Measurements from ENCODE around the gene CLSTN2.

The CLSTN2 gene

DNA sequence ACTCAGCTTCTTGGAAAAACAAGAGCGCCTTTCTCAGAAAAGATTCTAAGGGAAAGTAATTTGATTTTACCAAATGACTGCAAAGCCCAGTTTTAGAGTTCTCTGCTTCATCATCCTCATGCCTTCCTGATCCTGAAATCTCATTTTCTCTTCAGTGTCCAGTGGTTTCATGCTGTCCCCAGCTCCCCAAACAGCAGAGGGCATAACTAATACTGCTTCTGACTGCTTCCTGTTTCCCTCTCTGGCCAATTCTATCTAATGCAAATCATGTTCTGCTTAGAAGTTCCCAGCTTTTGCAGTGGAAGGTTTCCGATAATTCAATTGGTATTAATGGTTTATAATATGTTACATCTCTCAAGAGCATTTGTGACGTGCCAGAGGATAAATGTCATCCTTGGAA lies 161.1 kb downstream of the CLSTN2 start:
- no peak for DNase-seq (ENCODE audit: low spot score)

- no peak for DNase-seq (ENCODE audit: low spot score)
Measured at GRCh38 chr3:140097874-140098635, 163.1 kb downstream of the CLSTN2 start.

- DNase-seq (ENCODE audit: low spot score), result no peak
Measured at GRCh38 chr3:140100479-140100878, 165.5 kb downstream of the CLSTN2 start.

DNA sequence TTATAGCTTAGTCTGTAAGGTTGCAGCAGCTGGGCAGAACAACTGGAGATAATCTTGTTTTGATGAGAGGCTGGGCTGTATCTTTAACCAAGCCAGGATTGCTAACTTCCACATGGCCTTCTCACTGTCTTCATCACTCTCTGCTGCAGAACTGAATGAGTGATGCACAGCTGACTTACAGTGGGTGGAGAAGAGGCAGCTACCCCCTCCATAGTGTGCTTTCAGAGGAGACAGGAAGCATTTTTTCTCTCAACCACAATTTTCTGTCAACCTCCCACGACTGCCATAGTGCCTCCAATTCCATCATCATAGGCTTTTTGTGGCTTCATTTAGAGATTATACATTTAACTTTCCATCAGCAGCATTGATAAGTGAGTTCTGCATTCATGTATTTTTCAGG lies 168.2 kb downstream of the CLSTN2 start:
- DNase-seq (ENCODE audit: low spot score), result no peak

DNA sequence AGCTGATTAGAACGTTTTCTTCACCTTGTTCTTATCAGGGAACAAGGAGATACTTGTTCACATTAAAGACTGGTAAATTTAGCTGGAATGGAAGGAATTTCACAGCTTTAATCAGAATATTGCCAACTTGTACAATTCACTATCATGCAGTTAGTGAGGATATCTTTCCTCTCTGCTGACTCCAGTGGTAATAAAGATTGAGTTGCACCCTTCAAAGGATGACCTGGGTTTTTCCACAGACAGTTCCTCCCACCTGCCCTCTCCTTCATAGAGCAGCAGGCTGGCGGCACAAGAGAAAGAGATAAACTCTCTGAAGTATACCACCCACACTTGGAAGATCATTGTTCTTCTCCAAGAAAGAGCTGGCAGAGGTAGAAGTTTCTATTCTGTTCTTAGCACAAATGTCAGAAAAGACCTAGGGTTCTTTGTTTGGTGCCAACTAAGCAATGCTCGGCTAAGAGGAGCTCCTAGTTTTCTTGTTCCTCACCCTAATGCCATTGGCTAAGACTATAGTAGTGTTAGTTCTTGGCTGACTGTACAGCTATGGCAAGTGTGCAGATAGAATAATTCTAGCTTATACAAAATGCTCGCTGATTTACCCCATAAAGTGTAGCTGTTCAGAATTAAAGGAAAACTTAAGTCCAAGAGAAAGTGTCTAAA lies 169.1 kb downstream of the CLSTN2 start:
- no peak for DNase-seq (ENCODE audit: low spot score)

DNA sequence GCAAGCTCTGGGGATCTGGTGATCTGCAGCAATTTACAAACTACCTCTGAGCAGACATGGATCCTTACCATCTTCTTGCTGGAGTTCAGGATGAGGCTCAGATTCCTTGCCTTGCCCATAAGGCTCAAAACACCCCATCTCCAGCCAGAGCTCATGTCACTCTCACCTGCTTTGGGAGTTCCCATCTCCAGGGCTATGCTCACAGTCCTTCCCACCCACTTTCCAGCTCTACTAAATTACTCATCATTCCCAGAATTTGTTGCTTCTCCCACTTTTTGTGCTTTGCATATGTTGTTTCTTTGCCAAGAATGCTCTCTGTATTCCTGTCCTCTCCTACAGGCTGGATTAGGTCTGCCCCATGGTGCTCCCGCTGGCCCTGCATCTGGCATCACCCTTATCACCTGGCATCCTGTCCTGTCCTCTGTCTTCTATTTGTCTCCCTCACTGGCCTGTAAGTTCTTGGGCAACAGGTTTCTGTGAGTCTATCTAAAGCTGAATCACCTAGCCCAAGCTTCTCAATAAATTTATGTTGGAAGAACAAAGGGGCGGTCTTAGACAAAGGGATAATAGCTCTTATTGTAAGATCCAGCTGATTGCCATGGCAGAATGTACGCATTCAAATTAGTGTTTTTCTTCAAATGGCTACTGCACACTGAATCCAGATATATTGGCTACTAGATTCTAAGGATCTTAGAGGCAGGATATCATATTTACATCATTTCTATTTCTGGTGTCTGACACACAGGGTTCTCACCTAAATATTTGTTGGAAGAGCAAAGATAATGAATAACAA lies 179.2 kb downstream of the CLSTN2 start:
- no peak for DNase-seq (ENCODE audit: low spot score)

DNA sequence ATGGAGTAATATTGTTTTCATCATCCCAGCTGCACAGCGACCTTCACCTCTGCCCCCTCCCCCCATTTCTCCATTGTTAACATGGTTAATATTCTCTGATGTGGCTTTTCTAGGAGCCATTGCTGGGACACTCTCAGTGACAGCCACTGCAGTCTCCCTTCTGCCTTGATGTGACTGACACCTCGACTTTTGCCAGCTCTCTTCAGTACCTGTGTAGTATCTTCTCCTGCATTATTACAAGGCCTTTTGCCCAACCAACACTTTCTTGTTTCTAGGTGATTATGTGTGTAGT lies 179.8 kb downstream of the CLSTN2 start:
- DNase-seq (ENCODE audit: low spot score), result no peak

DNA sequence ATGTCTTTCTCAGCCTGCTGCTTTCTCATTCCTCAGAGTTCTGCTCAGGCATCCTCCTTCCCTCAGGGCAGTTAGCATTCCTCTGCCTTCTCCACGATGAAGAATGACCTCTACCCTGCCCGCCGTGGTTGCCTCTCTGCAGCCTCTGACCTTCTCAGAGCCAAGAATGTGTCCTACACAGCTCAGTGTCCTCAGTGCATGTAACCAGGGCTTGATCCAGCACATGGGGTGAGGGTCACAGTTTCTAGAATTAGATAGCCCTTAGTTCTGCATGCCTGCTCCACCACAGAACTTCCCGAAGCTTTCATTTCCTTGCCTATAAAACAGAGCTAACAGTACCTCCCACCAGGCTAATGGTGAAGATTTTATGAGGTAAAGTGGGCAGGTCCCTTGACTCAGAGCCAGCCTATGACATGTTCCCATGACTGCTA lies 182.1 kb downstream of the CLSTN2 start:
- peak; percentile 50 for DNase-seq (ENCODE audit: low spot score)

DNA sequence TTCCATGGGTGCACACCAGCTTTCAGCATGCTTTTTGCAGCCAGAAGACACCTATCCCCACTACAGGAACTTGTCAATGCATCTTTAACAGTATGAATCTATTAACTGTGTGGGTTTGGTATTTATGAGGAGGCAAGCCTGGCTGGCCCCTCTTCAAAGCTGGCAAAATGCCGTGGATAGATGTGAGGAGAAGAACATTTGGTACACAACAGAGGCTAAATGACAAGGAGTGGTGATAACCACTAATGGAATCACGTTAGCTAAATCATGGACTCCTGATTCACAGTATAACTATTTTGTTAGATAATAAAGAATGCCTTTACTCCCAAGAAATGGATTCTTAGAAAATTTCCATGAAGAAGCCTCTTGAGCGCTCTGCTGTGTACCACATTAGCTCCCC lies 187.2 kb downstream of the CLSTN2 start:
- DNase-seq (ENCODE audit: low spot score), result no peak

GRCh38 chr3:140128217-140128616 lies 193.2 kb downstream of the CLSTN2 start:
- DNase-seq (ENCODE audit: low spot score), result no peak

DNA sequence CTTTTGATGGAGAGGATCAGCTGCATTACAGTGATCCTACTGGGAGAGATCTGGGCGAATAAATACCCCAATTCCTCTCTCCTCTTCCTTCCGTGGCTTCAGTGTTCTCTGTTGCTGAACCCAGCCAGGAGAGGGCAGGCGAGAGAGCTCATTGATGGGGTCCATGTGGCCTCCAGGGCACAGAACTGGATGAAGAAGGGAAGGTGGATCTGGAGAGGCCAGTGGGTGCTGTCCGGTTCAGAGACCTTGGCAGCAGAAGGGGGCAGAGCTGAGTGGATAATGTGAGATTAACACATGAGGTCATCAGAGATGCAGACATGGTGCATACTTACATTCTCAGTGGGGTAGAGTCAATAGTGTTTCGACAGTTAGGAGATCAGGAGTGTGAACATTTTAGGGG lies 193.6 kb downstream of the CLSTN2 start:
- DNase-seq (ENCODE audit: low spot score), result peak; percentile 32

- no peak for DNase-seq (ENCODE audit: low spot score)
Measured at GRCh38 chr3:140129768-140130284, 194.8 kb downstream of the CLSTN2 start.

- no peak for DNase-seq (ENCODE audit: low spot score)
Measured at GRCh38 chr3:140131895-140132294, 196.9 kb downstream of the CLSTN2 start.

DNA sequence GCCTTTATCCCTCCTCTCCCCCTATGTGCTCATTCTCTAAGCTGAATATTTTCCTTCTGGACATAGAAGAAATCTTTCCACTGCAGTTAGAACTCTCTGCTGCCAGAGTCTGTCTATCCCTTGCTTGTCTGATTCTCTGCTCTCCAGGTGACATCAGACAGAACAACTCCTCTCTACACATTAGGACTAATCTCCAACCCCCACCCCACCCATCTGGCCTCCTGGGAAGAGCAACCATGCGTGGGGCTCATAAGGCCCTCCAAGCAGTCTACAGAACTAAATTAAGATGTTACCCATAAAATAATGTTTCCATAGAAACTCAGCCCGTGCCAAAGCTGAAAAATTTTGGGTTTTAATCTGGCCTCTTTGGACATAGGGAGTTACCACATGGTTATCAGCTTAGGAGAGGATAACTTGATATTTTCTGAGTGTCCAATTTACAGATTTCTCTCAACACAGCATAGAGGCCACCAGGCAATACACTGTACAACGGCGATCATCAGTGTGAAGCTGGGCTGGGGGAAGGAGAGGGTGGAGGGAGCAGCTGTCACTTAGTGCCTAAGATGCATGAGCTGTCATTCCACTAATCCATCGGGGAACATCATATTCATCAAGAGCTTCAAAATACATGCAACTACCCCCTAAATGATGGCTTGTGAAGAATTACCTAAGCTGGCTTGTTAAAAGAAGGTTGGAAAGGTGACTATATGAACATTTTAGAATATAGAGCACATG lies 199.4 kb downstream of the CLSTN2 start:
- DNase-seq (ENCODE audit: low spot score), result no peak

DNA sequence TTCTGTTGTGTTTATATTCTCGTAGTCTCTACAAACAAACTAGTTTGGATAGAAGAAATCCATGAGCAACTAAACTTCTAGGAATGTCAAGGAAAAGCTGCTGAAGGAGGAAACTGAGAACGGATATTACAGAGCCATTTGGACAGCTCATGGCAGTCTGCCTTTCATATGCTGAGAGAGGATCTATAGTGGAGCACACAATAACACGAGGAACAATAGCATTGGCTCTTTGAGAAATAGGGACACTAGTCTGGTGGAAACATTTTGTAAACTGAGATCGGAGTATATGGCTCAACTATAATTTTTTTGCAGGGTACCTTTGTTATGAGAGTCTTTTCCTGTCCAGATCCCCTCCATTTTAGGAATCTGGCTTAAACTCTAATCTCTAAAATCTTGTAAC lies 200.5 kb downstream of the CLSTN2 start:
- DNase-seq (ENCODE audit: low spot score), result no peak

- no peak for DNase-seq (ENCODE audit: low spot score)
Measured at GRCh38 chr3:140143367-140144069, 208.5 kb downstream of the CLSTN2 start.

DNA sequence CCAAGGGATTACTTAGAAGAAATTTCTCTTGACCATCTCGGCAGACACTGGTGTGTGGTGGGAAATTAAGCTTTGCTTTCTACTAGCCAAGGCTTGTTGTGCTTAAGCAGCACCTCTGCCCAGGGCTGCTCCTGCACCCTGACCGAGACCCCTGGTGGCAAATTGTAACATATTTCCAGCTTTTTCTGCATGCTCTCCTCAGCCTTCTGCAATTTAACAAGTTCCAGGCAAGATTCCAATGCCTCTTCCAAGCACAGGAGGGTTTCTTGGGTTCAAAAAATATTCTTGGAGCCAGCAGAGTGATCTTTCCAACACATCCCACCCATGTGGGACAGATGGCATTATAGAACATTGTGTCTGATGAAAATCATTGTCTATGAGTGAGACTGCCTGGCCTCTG lies 210.5 kb downstream of the CLSTN2 start:
- no peak for DNase-seq (ENCODE audit: low spot score)

- no peak for DNase-seq (ENCODE audit: low spot score)
Measured at GRCh38 chr3:140146668-140147067, 211.7 kb downstream of the CLSTN2 start.

- no peak for DNase-seq (ENCODE audit: low spot score)
Measured at GRCh38 chr3:140147965-140148490, 213.0 kb downstream of the CLSTN2 start.

DNA sequence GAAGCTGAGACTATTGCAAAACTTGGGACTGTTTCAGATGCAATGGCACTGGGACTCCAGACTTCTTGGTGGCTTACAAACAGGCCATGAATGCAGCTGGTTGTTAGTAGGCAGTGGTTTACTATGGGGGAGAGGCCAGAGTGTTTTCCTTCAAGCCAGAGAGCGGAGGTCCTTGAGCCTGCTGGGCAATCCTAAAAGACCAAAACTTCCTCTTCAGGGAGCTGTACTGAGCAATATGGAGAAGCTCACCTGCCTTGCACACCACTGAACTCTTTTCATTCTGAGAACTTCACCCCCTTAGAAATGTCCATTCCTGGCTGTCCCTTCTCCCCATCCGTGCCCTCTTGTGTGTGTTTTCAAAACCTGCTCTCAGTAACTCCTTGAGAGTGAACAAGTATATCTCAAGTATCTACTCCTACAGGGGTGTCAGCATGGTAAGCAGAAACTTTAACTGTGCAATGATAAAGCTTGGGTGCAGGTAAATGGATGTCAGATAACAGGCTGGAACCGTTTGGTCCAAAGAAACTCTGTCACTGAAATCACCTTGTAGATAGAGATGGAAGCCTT lies 213.9 kb downstream of the CLSTN2 start:
- no peak for DNase-seq (ENCODE audit: low spot score)

DNA sequence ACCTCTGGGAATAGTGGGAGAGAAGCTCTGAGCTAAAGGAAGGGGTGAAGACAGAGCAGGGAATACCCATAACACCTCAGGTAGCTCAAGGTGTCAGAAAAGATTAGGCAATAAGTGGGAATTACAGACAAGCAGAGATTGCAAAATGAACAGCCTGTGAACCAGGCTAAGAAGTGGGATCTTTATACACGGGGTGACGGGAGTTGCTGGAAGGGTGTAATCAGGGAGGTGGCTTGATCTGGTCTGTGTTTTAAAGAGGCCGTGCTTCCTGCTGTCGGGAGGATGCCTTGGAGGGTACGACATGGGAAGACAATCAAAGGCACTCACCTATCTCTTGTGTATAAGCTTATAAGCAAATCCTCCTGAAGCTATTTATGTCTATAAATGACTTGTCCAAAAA lies 216.3 kb downstream of the CLSTN2 start:
- no peak for DNase-seq (ENCODE audit: low spot score)

Measured in kidney tubule cell (primary cell).